Psoas muscle (tissue), 8 donors: Measurements from ENCODE around the gene VIPR2. TPM values are rescaled to one million over a fixed set of nuclear protein-coding genes. Genes with fewer than 3 reads are reported as not detected.

Source experiments
- ATAC-seq, 4 donors: fragments of 200-7000 bp; cut with Tn5 transposase; one replicate each; pipeline ENCODE4 v1.9.1; 2020; ENCODE audit warnings: moderate library complexity in 3 of 4, mild to moderate bottlenecking in 2 of 4
- DNase-seq, 2 donors: peaks; one replicate each; pipeline ENCODE4 v3.0.0-alpha.2; 2020
- H3K27ac ChIP-seq: fragments of 200-600 bp; one replicate; pipeline ENCODE4 v1.8.0; 2022
- H3K27me3 ChIP-seq, 3 donors: fragments of 200-600 bp in 1 of 3; one replicate each; pipeline versions ENCODE4 v1.6.1 to v1.8.0; 2013 to 2022; ENCODE audit warnings: low read length in 2 of 3, mild to moderate bottlenecking in 2 of 3, moderate library complexity in 1 of 3; ENCODE audit not compliant: insufficient read depth in 3 of 3
- H3K36me3 ChIP-seq, 2 donors: fragments of 200-600 bp in 1 of 2; one replicate each; pipeline versions ENCODE4 v1.6.1 to v1.8.0; 2013 to 2022; ENCODE audit warnings: low read depth in 1 of 2, mild to moderate bottlenecking in 1 of 2, moderate library complexity in 1 of 2; ENCODE audit not compliant: insufficient read depth in 1 of 2
- H3K4me1 ChIP-seq: fragments of 200-600 bp; one replicate; pipeline ENCODE4 v1.8.0; 2022
- H3K4me3 ChIP-seq: fragments of 200-600 bp; one replicate; pipeline ENCODE4 v1.8.0; 2022; ENCODE audit warnings: mild to moderate bottlenecking
- H3K9me3 ChIP-seq: fragments of 200-600 bp; one replicate; pipeline ENCODE4 v1.8.0; 2022
- CTCF ChIP-seq: fragments of 200-600 bp; IDR thresholded peaks from one replicate; pipeline ENCODE4 v1.8.0; 2022; ENCODE audit warnings: antibody characterized with exemption
- WGBS, 3 donors: extraction: QIAGEN DNeasy Blood & Tissue Kit; methylation state at CpG; one replicate each; pipeline versions ENCODE4 v1.1.6 to v1.1.7; 2013; 5-methylcytosine and 5-hydroxymethylcytosine counted together
- intact Hi-C, 2 donors: fragments of 100-400 bp; cut with DNase I; formaldehyde crosslinking; loops; one replicate each; pipeline versions ENCODE4 v1.11.0 to v1.14.2; 2022
- polyA plus RNA-seq, 3 donors: library from polyadenylated mRNA; stranded (reverse); fragments of 200-250 nt; gene quantifications; one replicate each; pipeline ENCODE4 v1.2.3, GENCODE V29; 2013
- total RNA-seq, 4 donors: library from RNA; stranded (reverse); fragmentation: NEBNext Ultra II Directional in 2 of 4; extraction: Animal tissue kit (Norgen Biotek cat#: 25700) in 2 of 4; gene quantifications; one replicate each; pipeline versions ENCODE4 v1.2.1 to v1.2.4, GENCODE V29; 2021 to 2023
- donor health status: healthy with polysubstance abuse.
- donor health status: DM: no; HTN: no; CAD: no; lungs with moderate emphysema.
- donor health status: Bipolar disorder and iron deficiency.
- donor health status: healthy.
- donor health status: DM: yes; HTN: yes; CAD: no.
- donor health status: DM: no; HTN: no; CAD: no.
- donor health status: DM: no; HTN: no; CAD: no.
- donor health status: DM: yes; HTN: yes; CAD: no.

Gene VIPR2
- total and polyA plus RNA-seq, 7 donors, result 0.60 to 3.6 (median 2.4) TPM

- H3K36me3 ChIP-seq, result no peaks in the 10 kb centered on the region
- no peak overlapping the region for H3K27ac ChIP-seq
- intact Hi-C loops, result loop anchor here in 1 of 2 donors (5.0 kb wide), 1 partner anchor 71 kb away; no protein-coding TSS in a partner anchor
- H3K9me3 ChIP-seq, result no peaks in the 10 kb centered on the region
- no peak overlapping the region for H3K4me3 ChIP-seq
- TF ChIP-seq CTCF, result no peak
- no peaks in the 10 kb centered on the region for H3K4me1 ChIP-seq
- no peaks in the 10 kb centered on the region for H3K27me3 ChIP-seq
- ATAC-seq, result no peak
- WGBS, 3 donors, result 63 to 74% (median 72%) methylated on average over 5 of the region's 5 CpGs
- no peak for DNase-seq
These were observed 87.9 kb downstream of the VIPR2 start for GRCh38 chr7:159056737-159057136.

GRCh38 chr7:159051916-159052315, 92.8 kb downstream of the VIPR2 start:
- no peak overlapping the region for H3K27ac ChIP-seq
- 63 to 83% (median 75%) methylated on average over 2 of the region's 2 CpGs for WGBS, 3 donors
- no peak for TF ChIP-seq CTCF
- no peaks in the 10 kb centered on the region for H3K9me3 ChIP-seq
- H3K36me3 ChIP-seq, result no peaks in the 10 kb centered on the region
- no peak for DNase-seq
- H3K4me3 ChIP-seq, result no peak overlapping the region
- no peak for ATAC-seq
- intact Hi-C loops, result no loop called here
- H3K4me1 ChIP-seq, result no peaks in the 10 kb centered on the region
- H3K27me3 ChIP-seq, result no peaks in the 10 kb centered on the region

GRCh38 chr7:159050704-159051103, 94.0 kb downstream of the VIPR2 start:
- Histone ChIP-seq H3K36me3 (no peaks in the 10 kb centered on the region), H3K4me1 (no peaks in the 10 kb centered on the region), H3K27me3 (no peaks in the 10 kb centered on the region), H3K9me3 (no peaks in the 10 kb centered on the region), H3K27ac (no peak overlapping the region), H3K4me3 (no peak overlapping the region)
- DNase-seq (no peak), ATAC-seq (no peak)
- 80 to 91% (median 87%) methylated on average over 2 of the region's 2 CpGs for WGBS, 3 donors
- TF ChIP-seq CTCF, result no peak
- intact Hi-C loops, result no loop called here

GRCh38 chr7:159049266-159050025, 95.2 kb downstream of the VIPR2 start:
- intact Hi-C loops, result loop anchor here in 1 of 2 donors (2.0 kb wide), 1 partner anchor 19 kb away; no protein-coding TSS in a partner anchor
- no peaks in the 10 kb centered on the region for H3K9me3 ChIP-seq
- H3K36me3 ChIP-seq, result no peaks in the 10 kb centered on the region
- TF ChIP-seq CTCF, result no peak
- DNase-seq (no peak), ATAC-seq (no peak)
- no peaks in the 10 kb centered on the region for H3K4me1 ChIP-seq
- no peak overlapping the region for H3K4me3 ChIP-seq
- H3K27me3 ChIP-seq, result no peaks in the 10 kb centered on the region
- 90 to 91% (median 91%) methylated on average over 12 to 15 of the region's 15 CpGs for WGBS, 3 donors
- no peak overlapping the region for H3K27ac ChIP-seq
